ENCODE measurements around the gene LDLRAD3.
"Not testable (repeated sequence)": the region's sequence is repeated elsewhere in the genome, so short reads cannot be mapped to it uniquely, and the experiment has no call there.

The LDLRAD3 gene

DNA sequence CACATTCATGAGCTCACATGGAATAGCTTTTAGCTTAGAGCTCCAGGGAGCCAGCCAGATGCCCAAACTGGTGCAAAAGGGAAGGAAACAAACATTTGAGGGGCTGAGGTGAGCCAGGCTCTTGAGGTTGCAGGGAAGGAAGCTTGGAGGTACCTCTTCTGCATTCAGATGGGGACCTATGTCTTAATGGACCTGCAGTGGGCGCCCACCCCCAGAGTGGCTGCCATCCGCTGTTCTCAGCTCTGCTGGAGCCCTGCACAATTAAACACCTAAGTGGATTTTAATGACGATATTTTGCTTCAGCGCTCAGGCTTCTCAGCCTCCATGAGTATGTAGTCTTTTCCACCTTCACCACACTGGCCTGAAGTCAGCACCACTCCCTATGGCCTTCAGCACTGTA is 100.8 kb downstream of the LDLRAD3 start:
- Mint-ChIP-seq H3K27ac (peak overlapping the region; percentile 18 to 57 (median 55)), H3K9me3 (no peaks in the 10 kb centered on the region), H3K4me1 (peaks cover 67% of the 10 kb centered on the region), H3K4me3 (no peak overlapping the region), H3K27me3 (ENCODE audit: low read depth) (peaks cover 3% of the 10 kb centered on the region), H3K36me3 (ENCODE audit: low read depth) (peaks cover 9% of the 10 kb centered on the region)
- TF ChIP-seq, protein P1, sequence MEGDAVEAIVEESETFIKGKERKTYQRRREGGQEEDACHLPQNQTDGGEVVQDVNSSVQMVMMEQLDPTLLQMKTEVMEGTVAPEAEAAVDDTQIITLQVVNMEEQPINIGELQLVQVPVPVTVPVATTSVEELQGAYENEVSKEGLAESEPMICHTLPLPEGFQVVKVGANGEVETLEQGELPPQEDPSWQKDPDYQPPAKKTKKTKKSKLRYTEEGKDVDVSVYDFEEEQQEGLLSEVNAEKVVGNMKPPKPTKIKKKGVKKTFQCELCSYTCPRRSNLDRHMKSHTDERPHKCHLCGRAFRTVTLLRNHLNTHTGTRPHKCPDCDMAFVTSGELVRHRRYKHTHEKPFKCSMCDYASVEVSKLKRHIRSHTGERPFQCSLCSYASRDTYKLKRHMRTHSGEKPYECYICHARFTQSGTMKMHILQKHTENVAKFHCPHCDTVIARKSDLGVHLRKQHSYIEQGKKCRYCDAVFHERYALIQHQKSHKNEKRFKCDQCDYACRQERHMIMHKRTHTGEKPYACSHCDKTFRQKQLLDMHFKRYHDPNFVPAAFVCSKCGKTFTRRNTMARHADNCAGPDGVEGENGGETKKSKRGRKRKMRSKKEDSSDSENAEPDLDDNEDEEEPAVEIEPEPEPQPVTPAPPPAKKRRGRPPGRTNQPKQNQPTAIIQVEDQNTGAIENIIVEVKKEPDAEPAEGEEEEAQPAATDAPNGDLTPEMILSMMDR (IDR thresholded peaks at IDR 0.05; ENCODE audit: unreplicated experiment in 3 of 3), result no peak

GRCh38 chr11:36045945-36046344 is 102.1 kb downstream of the LDLRAD3 start:
- H3K27ac Mint-ChIP-seq; H3K27me3 Mint-ChIP-seq (ENCODE audit: low read depth); H3K4me3 Mint-ChIP-seq; H3K36me3 Mint-ChIP-seq (ENCODE audit: low read depth); H3K9me3 Mint-ChIP-seq: not testable (repeated sequence)
- peaks cover 69% of the 10 kb centered on the region for H3K4me1 Mint-ChIP-seq

DNA sequence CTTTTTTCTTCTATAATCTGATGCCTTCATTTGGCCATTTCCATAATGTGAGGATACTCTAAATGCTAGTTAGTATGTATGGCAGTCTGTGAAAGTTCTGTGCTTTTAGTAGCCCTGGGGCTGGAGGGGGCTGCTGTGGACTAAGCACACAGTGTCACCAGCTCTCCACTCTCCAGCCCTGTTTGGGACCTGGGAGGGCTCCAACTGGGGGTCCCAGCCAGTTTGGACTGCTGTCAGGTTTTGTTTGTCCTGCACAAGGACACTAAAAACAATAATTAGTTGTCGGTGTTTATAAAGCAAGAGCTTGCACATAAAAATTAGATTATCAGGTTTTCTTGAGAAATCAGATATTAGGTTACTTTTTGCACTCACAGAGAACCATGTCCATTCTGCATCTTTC is 103.1 kb downstream of the LDLRAD3 start:
- H3K4me1 Mint-ChIP-seq, result peaks cover 69% of the 10 kb centered on the region
- H3K36me3 Mint-ChIP-seq (ENCODE audit: low read depth), result peaks cover 9% of the 10 kb centered on the region
- TF ChIP-seq, protein P1 (IDR thresholded peaks at IDR 0.05; ENCODE audit: unreplicated experiment in 3 of 3), result no peak
- peaks cover 3% of the 10 kb centered on the region for H3K27me3 Mint-ChIP-seq (ENCODE audit: low read depth)
- no peak overlapping the region for H3K4me3 Mint-ChIP-seq
- no peaks in the 10 kb centered on the region for H3K9me3 Mint-ChIP-seq
- no peak overlapping the region for H3K27ac Mint-ChIP-seq

- peaks cover 69% of the 10 kb centered on the region for H3K4me1 Mint-ChIP-seq
- H3K27me3 Mint-ChIP-seq (ENCODE audit: low read depth), result peaks cover 3% of the 10 kb centered on the region
- peaks cover 9% of the 10 kb centered on the region for H3K36me3 Mint-ChIP-seq (ENCODE audit: low read depth)
- TF ChIP-seq, protein P1 (IDR thresholded peaks at IDR 0.05; ENCODE audit: unreplicated experiment in 3 of 3), result no peak
- H3K4me3 Mint-ChIP-seq, result no peak overlapping the region
- H3K9me3 Mint-ChIP-seq, result no peaks in the 10 kb centered on the region
- H3K27ac Mint-ChIP-seq, result peak overlapping the region in 2 of 3 experiments; percentile 62 to 87
Measured at GRCh38 chr11:36047344-36047743, 103.5 kb downstream of the LDLRAD3 start.

- TF ChIP-seq, protein P1 (IDR thresholded peaks at IDR 0.05; ENCODE audit: unreplicated experiment in 3 of 3), result no peak
- H3K4me1 Mint-ChIP-seq, result peaks cover 73% of the 10 kb centered on the region
- no peak overlapping the region for H3K4me3 Mint-ChIP-seq
- peak overlapping the region; percentile 42 to 87 (median 66) for H3K27ac Mint-ChIP-seq
- peaks cover 9% of the 10 kb centered on the region for H3K36me3 Mint-ChIP-seq (ENCODE audit: low read depth)
- H3K27me3 Mint-ChIP-seq (ENCODE audit: low read depth), result peaks cover 3% of the 10 kb centered on the region
- no peaks in the 10 kb centered on the region for H3K9me3 Mint-ChIP-seq
Measured at GRCh38 chr11:36048496-36049247, 104.8 kb downstream of the LDLRAD3 start.

DNA sequence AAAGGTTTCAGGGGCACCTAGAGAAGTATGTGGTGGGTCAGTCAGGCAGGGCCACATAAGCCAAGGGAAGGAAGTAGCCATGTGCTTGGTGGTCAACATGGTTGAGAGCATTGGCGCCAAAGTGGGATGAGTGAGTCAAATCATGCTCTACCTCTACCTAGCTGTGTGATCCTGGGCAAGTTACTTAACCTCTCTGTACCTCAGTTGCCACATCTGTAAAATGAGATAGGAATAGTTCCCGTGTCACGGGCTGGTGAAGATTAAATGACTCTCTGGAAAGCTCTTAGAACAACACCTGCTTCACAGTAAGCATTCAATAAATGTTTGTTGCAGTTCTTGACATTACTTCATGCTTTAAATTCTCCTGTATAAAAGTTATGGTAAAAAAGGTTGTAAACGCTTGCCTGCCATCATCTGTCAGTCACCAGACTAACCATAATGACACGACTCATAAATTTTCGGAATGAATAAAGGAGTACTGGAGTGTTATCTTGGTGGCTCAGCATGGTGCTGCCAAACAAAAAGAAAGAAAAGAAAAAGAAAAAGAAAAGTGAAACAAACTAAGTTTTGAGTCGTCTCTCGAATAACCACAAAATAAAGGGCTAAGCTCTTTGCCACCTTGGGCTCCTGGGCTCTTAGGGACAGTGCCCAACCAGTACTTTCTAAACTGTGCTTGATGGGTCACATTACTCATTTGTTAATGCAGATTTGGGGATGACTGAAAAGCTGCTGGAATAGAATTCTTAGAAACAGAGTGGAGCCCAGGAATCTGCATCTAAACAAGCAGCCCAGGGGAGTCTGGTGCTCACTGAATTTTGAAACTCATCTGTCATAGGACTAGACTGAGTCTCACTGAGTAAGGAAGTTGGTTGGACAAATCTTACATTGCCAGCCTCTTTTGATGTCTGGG is 107.6 kb downstream of the LDLRAD3 start:
- no peak overlapping the region for H3K4me3 Mint-ChIP-seq
- no peaks in the 10 kb centered on the region for H3K9me3 Mint-ChIP-seq
- H3K27ac Mint-ChIP-seq, result peak overlapping the region; percentile 29 to 68 (median 35)
- peaks cover 82% of the 10 kb centered on the region for H3K4me1 Mint-ChIP-seq
- H3K36me3 Mint-ChIP-seq (ENCODE audit: low read depth), result peaks cover 12% of the 10 kb centered on the region
- TF ChIP-seq, protein P1 (IDR thresholded peaks at IDR 0.05; ENCODE audit: unreplicated experiment in 3 of 3), result no peak
- H3K27me3 Mint-ChIP-seq (ENCODE audit: low read depth), result no peaks in the 10 kb centered on the region

Measured in nephron (organoid).